GM23338 (cell line): Measurements from ENCODE around the gene DIAPH3. TPM values are rescaled to one million over a fixed set of nuclear protein-coding genes. Genes with fewer than 3 reads are reported as not detected.

Experiments used
- ATAC-seq: fragments of 200-7000 bp; cut with Tn5 transposase; 3 replicates; pipeline ENCODE4 v1.9.1; 2020
- DNase-seq: peaks from one replicate; pipeline ENCODE4 v3.0.0-alpha.2; 2015; ENCODE audit warnings: low spot score
- H2AFZ ChIP-seq: fragments of 200-600 bp; sonication (generic); 2 replicates; pipeline ENCODE4 v1.8.0; 2016; ENCODE audit warnings: antibody characterized with exemption, mild to moderate bottlenecking, moderate library complexity
- H3F3A ChIP-seq: fragments of 200-600 bp; sonication (generic); replicated peaks from 2 replicates; pipeline ENCODE4 v1.8.0; 2017; ENCODE audit warnings: antibody characterized with exemption, mixed run types, low read depth
- H3K27ac ChIP-seq: fragments of 200-600 bp; sonication (generic); 2 replicates; pipeline ENCODE4 v1.6.1; 2016; ENCODE audit warnings: low read depth
- H3K27me3 ChIP-seq: fragments of 200-600 bp; sonication (generic); 2 replicates; pipeline ENCODE4 v1.8.0; 2016; ENCODE audit warnings: mild to moderate bottlenecking, mixed run types, moderate library complexity; ENCODE audit not compliant: insufficient read depth
- H3K36me3 ChIP-seq: fragments of 200-600 bp; sonication (generic); 2 replicates; pipeline ENCODE4 v1.8.0; 2016; ENCODE audit warnings: mild to moderate bottlenecking; ENCODE audit not compliant: insufficient read depth
- H3K4me1 ChIP-seq: fragments of 200-600 bp; sonication (generic); 2 replicates; pipeline ENCODE4 v1.8.0; 2016; ENCODE audit warnings: mild to moderate bottlenecking, moderate library complexity; ENCODE audit not compliant: insufficient read depth
- H3K4me2 ChIP-seq: fragments of 200-600 bp; sonication (generic); 2 replicates; pipeline ENCODE4 v1.7.1; 2017; ENCODE audit warnings: mixed run types
- H3K4me3 ChIP-seq: fragments of 200-600 bp; sonication (generic); 2 replicates; pipeline ENCODE4 v1.6.1; 2016; ENCODE audit warnings: mixed run types
- H3K79me2 ChIP-seq: fragments of 200-600 bp; sonication (generic); replicated peaks from 2 replicates; pipeline ENCODE4 v1.8.0; 2017; ENCODE audit warnings: mild to moderate bottlenecking; ENCODE audit not compliant: insufficient read depth
- H3K9me2 ChIP-seq: fragments of 200-600 bp; sonication (generic); 2 replicates; pipeline ENCODE4 v1.8.0; 2017; ENCODE audit not compliant: insufficient read depth
- H4K20me1 ChIP-seq: fragments of 200-600 bp; sonication (generic); replicated peaks from 2 replicates; pipeline ENCODE4 v1.8.0; 2017; ENCODE audit warnings: mild to moderate bottlenecking; ENCODE audit not compliant: insufficient read depth
- H3K27ac Mint-ChIP-seq: 2 replicates; pipeline ENCODE4 v1.8.0; 2020; ENCODE audit warnings: inconsistent platforms, mild to moderate bottlenecking, moderate library complexity, mixed read lengths
- H3K27me3 Mint-ChIP-seq: 3 replicates; pipeline ENCODE4 v1.8.0; 2022; ENCODE audit warnings: low read depth, mild to moderate bottlenecking, moderate library complexity, mixed read lengths, inconsistent platforms; ENCODE audit not compliant: insufficient read depth, poor library complexity
- H3K36me3 Mint-ChIP-seq: 3 replicates; pipeline ENCODE4 v1.8.0; 2021; ENCODE audit warnings: low read depth, mild to moderate bottlenecking, inconsistent platforms, moderate library complexity, mixed read lengths
- H3K4me1 Mint-ChIP-seq: 3 replicates; pipeline ENCODE4 v1.8.0; 2020; ENCODE audit warnings: mild to moderate bottlenecking, inconsistent platforms, mixed read lengths
- H3K4me3 Mint-ChIP-seq: 3 replicates; pipeline ENCODE4 v1.8.0; 2021; ENCODE audit warnings: moderate library complexity, mild to moderate bottlenecking, inconsistent platforms, mixed read lengths
- H3K9me3 Mint-ChIP-seq: 3 replicates; pipeline ENCODE4 v1.8.0; 2020; ENCODE audit warnings: moderate library complexity, mild to moderate bottlenecking, inconsistent platforms, mixed read lengths
- EZH2 ChIP-seq: fragments of 200-600 bp; sonication (generic); IDR thresholded peaks from one replicate; pipeline ENCODE4 v1.8.0; 2017; ENCODE audit warnings: antibody characterized with exemption, mild to moderate bottlenecking, low read depth; ENCODE audit not compliant: unreplicated experiment
- EZH2phosphoT487 ChIP-seq: fragments of 200-600 bp; sonication (generic); IDR thresholded peaks from one replicate; pipeline ENCODE4 v1.8.1; 2018; ENCODE audit warnings: antibody characterized with exemption; ENCODE audit not compliant: unreplicated experiment
- JUNB ChIP-seq: IDR thresholded peaks from one replicate; pipeline ENCODE4 v1.6.1; 2016; ENCODE audit warnings: antibody characterized with exemption; ENCODE audit not compliant: unreplicated experiment
- POLR2AphosphoS5 ChIP-seq: IDR thresholded peaks from 2 replicates; pipeline ENCODE4 v1.6.1; 2016; ENCODE audit warnings: antibody characterized with exemption, low read depth
- STAT1 ChIP-seq: IDR thresholded peaks from one replicate; pipeline ENCODE4 v1.6.1; 2016; ENCODE audit warnings: antibody characterized with exemption; ENCODE audit not compliant: unreplicated experiment
- ZNF462 ChIP-seq: fragments of 250-450 bp; sonication (Bioruptor Pico); IDR thresholded peaks from 2 replicates; pipeline ENCODE4 v1.5.0; 2020; ENCODE audit warnings: mild to moderate bottlenecking, moderate library complexity
- polyA plus RNA-seq: library from polyadenylated mRNA; unstranded; fragments of >200 nt; fragmentation: Nextera tagmentation; extraction: Ambion mirVana; gene quantifications from 2 replicates; pipeline ENCODE4 v1.2.1, GENCODE V29; 2016
- total RNA-seq: library from RNA; depleted of rRNA; stranded (reverse); fragments of >200 nt; shearing (Covaris generic); gene quantifications from 2 replicates; pipeline ENCODE4 v1.2.3, GENCODE V29; 2014

The DIAPH3 gene
- total and polyA plus RNA-seq, 2 experiments from 2014 or later: 23.4 to 30.2 TPM

GRCh38 chr13:59960683-59961082 lies 203.0 kb downstream of the DIAPH3 start:
- Histone ChIP-seq H4K20me1 (no peaks in the 10 kb centered on the region), H3K27ac (no peak overlapping the region), H3K4me3 (no peak overlapping the region), H3K4me2 (no peak overlapping the region), H3K9me2 (peaks cover 5% of the 10 kb centered on the region; the same call in 1 of the 2 replicates), H3K4me1 (peaks cover 7% of the 10 kb centered on the region; the same call in 1 of the 2 replicates), H3K79me2 (no peaks in the 10 kb centered on the region), H2AFZ (no peak overlapping the region), H3K27me3 (no peaks in the 10 kb centered on the region), H3F3A (no peaks in the 10 kb centered on the region), H3K36me3 (no peaks in the 10 kb centered on the region)
- Mint-ChIP-seq H3K27me3 (peaks cover 3% of the 10 kb centered on the region), H3K9me3 (peaks cover 6% of the 10 kb centered on the region; the same call in 2 of the 3 replicates), H3K4me1 (peaks cover 11% of the 10 kb centered on the region), H3K4me3 (no peak overlapping the region), H3K27ac (no peak overlapping the region), H3K36me3 (peaks cover 27% of the 10 kb centered on the region)
- DNase-seq: no peak
- ATAC-seq: no peak
- no peak for TF ChIP-seq ZNF462 (CRISPR knock-in tag)
- TF ChIP-seq POLR2AphosphoS5: no peak
- no peak for TF ChIP-seq EZH2
- TF ChIP-seq EZH2phosphoT487: no peak
- TF ChIP-seq JUNB: no peak

GRCh38 chr13:59957438-59957837 lies 206.3 kb downstream of the DIAPH3 start:
- peaks cover 7% of the 10 kb centered on the region for H3K9me3 Mint-ChIP-seq
- no peaks in the 10 kb centered on the region for H4K20me1 ChIP-seq
- no peak overlapping the region for H2AFZ ChIP-seq
- H3K4me3 ChIP-seq: no peak overlapping the region
- peaks cover 32% of the 10 kb centered on the region for H3K36me3 Mint-ChIP-seq
- H3K4me1 Mint-ChIP-seq: peaks cover 2% of the 10 kb centered on the region; the same call in 2 of the 3 replicates
- no peak overlapping the region for H3K4me3 Mint-ChIP-seq
- no peaks in the 10 kb centered on the region for H3F3A ChIP-seq
- peaks cover 2% of the 10 kb centered on the region; the same call in 1 of the 2 replicates for H3K4me1 ChIP-seq
- no peaks in the 10 kb centered on the region for H3K27me3 ChIP-seq
- H3K9me2 ChIP-seq: peaks cover 5% of the 10 kb centered on the region; the same call in 1 of the 2 replicates
- no peak overlapping the region for H3K27ac Mint-ChIP-seq
- H3K27me3 Mint-ChIP-seq: no peaks in the 10 kb centered on the region
- H3K79me2 ChIP-seq: no peaks in the 10 kb centered on the region
- H3K36me3 ChIP-seq: no peaks in the 10 kb centered on the region
- DNase-seq (no peak), ATAC-seq (no peak)
- no peak overlapping the region for H3K27ac ChIP-seq
- no peak overlapping the region for H3K4me2 ChIP-seq
- TF ChIP-seq ZNF462 (CRISPR knock-in tag) (no peak), STAT1 (no peak), EZH2phosphoT487 (no peak)
